Common myeloid progenitor, CD34-positive (primary cell): ENCODE data around the gene MINK1.

ENCODE experiments used
- CTCF ChIA-PET: fragments of 350-600 bp; sonication (Branson Sonifier 250); formaldehyde crosslinking; loops from one replicate; lab custom pipeline; 2021; ENCODE audit warnings: antibody characterized with exemption; lab: Charles Lee
- POLR2A ChIA-PET: fragments of 350-600 bp; sonication (Branson Sonifier 250); formaldehyde crosslinking; loops from one replicate; lab custom pipeline; 2021; ENCODE audit warnings: antibody characterized with exemption; lab: Charles Lee
- DNase-seq, 3 donors: peaks; one replicate each; pipeline versions ENCODE4 v3.0.0 to v3.0.0-alpha.2; 2013
- H3K27ac ChIP-seq, 2 experiments: 1 replicate in 1 of 2; 2 replicates in 1 of 2; pipeline ENCODE4 v1.7.0; 2013; ENCODE audit warnings: inconsistent platforms in 2 of 2, low read length in 2 of 2, mild to moderate bottlenecking in 2 of 2, low read depth in 1 of 2, moderate library complexity in 1 of 2; ENCODE audit not compliant: severe bottlenecking in 2 of 2, insufficient read depth in 1 of 2, poor library complexity in 1 of 2
- H3K27me3 ChIP-seq, 5 experiments: replicated peaks in 2 of 5; 1 replicate in 3 of 5; 2 replicates in 2 of 5; pipeline versions ENCODE4 v1.6.1 to v1.7.0; 2013; ENCODE audit warnings: low read length in 4 of 5, mild to moderate bottlenecking in 2 of 5, moderate library complexity in 2 of 5, inconsistent platforms in 1 of 5; ENCODE audit not compliant: insufficient read depth in 5 of 5, control insufficient read depth in 4 of 5
- H3K36me3 ChIP-seq, 4 experiments: 1 replicate in 2 of 4; 2 replicates in 2 of 4; pipeline versions ENCODE4 v1.6.1 to v1.7.0; 2013; ENCODE audit warnings: low read length in 3 of 4, control low read depth in 1 of 4, mild to moderate bottlenecking in 1 of 4; ENCODE audit not compliant: control insufficient read depth in 4 of 4, insufficient read depth in 4 of 4
- H3K4me1 ChIP-seq, 4 experiments: 1 replicate in 3 of 4; 2 replicates in 1 of 4; pipeline versions ENCODE4 v1.6.1 to v1.7.1; 2013; ENCODE audit warnings: low read length in 3 of 4, mild to moderate bottlenecking in 3 of 4, control low read depth in 1 of 4, inconsistent platforms in 1 of 4, moderate library complexity in 1 of 4; ENCODE audit not compliant: control insufficient read depth in 4 of 4, insufficient read depth in 4 of 4; ENCODE audit errors: control extremely low read depth in 1 of 4
- H3K4me3 ChIP-seq, 7 experiments: 1 replicate in 4 of 7; 2 replicates in 3 of 7; pipeline versions ENCODE4 v1.5.1 to v1.7.0; 2013; ENCODE audit warnings: mild to moderate bottlenecking in 7 of 7, low read length in 6 of 7, moderate library complexity in 6 of 7, inconsistent platforms in 2 of 7, low read depth in 2 of 7, control low read depth in 1 of 7; ENCODE audit not compliant: insufficient read depth in 4 of 7, control insufficient read depth in 1 of 7; ENCODE audit errors: extremely low read depth in 1 of 7
- H3K9me3 ChIP-seq, 5 experiments: 1 replicate in 4 of 5; 2 replicates in 1 of 5; pipeline versions ENCODE4 v1.6.1 to v1.7.1; 2013; ENCODE audit warnings: low read length in 4 of 5, mild to moderate bottlenecking in 2 of 5, inconsistent platforms in 1 of 5, low read depth in 1 of 5, moderate library complexity in 1 of 5; ENCODE audit not compliant: control insufficient read depth in 4 of 5, insufficient read depth in 2 of 5; ENCODE audit errors: control extremely low read depth in 1 of 5
- WGBS: methylation state at CpG from one replicate; pipeline ENCODE4 v1.1.5; 2013; ENCODE audit not compliant: insufficient coverage; 5-methylcytosine and 5-hydroxymethylcytosine counted together

Gene MINK1

GRCh38 chr17:4810696-4811290 lies 22.3 kb upstream of the MINK1 start:
- Histone ChIP-seq H3K27ac (no peak overlapping the region), H3K36me3 (no peaks in the 10 kb centered on the region), H3K27me3 (peaks cover 2 to 13% (median 6%) of the 10 kb centered on the region in 5 experiments), H3K4me3 (no peak overlapping the region), H3K9me3 (no peaks in the 10 kb centered on the region), H3K4me1 (peaks cover 0 to 13% (median 9%) of the 10 kb centered on the region in 4 experiments)
- 58% methylated on average over 13 of the region's 13 CpGs for WGBS
- DNase-seq, result peak in 2 of 3 donors; percentile 63 to 72
- ChIA-PET POLR2A (interaction anchor here (1.3 kb wide), 1 partner anchor 70 kb away, joined by 6 read pairs; no protein-coding TSS in a partner anchor), CTCF (interaction anchor here (1.2 kb wide), 1 partner anchor 70 kb away, joined by 3 read pairs; no protein-coding TSS in a partner anchor)

- no peak overlapping the region for H3K27ac ChIP-seq
- H3K4me1 ChIP-seq, result peaks cover 0 to 9% (median 6%) of the 10 kb centered on the region in 4 experiments
- peaks cover 0 to 11% (median 5%) of the 10 kb centered on the region in 5 experiments for H3K27me3 ChIP-seq
- no peak for DNase-seq
- no peaks in the 10 kb centered on the region for H3K9me3 ChIP-seq
- 94% methylated on average over 12 of the region's 12 CpGs for WGBS
- POLR2A ChIA-PET, result no interaction called here
- no peaks in the 10 kb centered on the region for H3K36me3 ChIP-seq
- CTCF ChIA-PET, result no interaction called here
- H3K4me3 ChIP-seq, result no peak overlapping the region
Measured at GRCh38 chr17:4811471-4811870, 21.7 kb upstream of the MINK1 start.

- POLR2A ChIA-PET, result no interaction called here
Measured at GRCh38 chr17:4812690-4813089, 20.4 kb upstream of the MINK1 start.

GRCh38 chr17:4815043-4815675 lies 18.0 kb upstream of the MINK1 start:
- 92% methylated on average over 7 of the region's 7 CpGs for WGBS
- Histone ChIP-seq H3K9me3 (no peaks in the 10 kb centered on the region), H3K4me3 (no peak overlapping the region), H3K27me3 (peaks cover 0 to 2% (median 0%) of the 10 kb centered on the region in 5 experiments), H3K27ac (no peak overlapping the region), H3K4me1 (peaks cover 0 to 4% (median 1%) of the 10 kb centered on the region in 4 experiments), H3K36me3 (no peaks in the 10 kb centered on the region)
- POLR2A ChIA-PET, result no interaction called here
- CTCF ChIA-PET, result interaction anchor here (0.8 to 1.0 kb wide), 2 partner anchors 59 to 73 kb away, joined by 3 read pairs; no protein-coding TSS in a partner anchor
- DNase-seq, result no peak

More at GRCh38 chr17:4812690-4813089, 20.4 kb upstream of the MINK1 start:
- Histone ChIP-seq H3K36me3 (no peaks in the 10 kb centered on the region), H3K27ac (no peak overlapping the region), H3K4me3 (no peak overlapping the region), H3K4me1 (peaks cover 0 to 5% (median 1%) of the 10 kb centered on the region in 4 experiments), H3K27me3 (peaks cover 0 to 8% (median 3%) of the 10 kb centered on the region in 5 experiments), H3K9me3 (no peaks in the 10 kb centered on the region)
- CTCF ChIA-PET, result no interaction called here
- 100% methylated on average over 4 of the region's 7 CpGs for WGBS
- DNase-seq, result no peak

GRCh38 chr17:4816826-4817225 lies 16.3 kb upstream of the MINK1 start:
- CTCF ChIA-PET, result no interaction called here
- Histone ChIP-seq H3K27ac (no peak overlapping the region), H3K4me3 (no peak overlapping the region), H3K4me1 (no peaks in the 10 kb centered on the region), H3K27me3 (peaks cover 0 to 2% (median 0%) of the 10 kb centered on the region in 5 experiments), H3K36me3 (no peaks in the 10 kb centered on the region), H3K9me3 (no peaks in the 10 kb centered on the region)
- POLR2A ChIA-PET, result no interaction called here
- WGBS, result 97% methylated on average over 8 of the region's 13 CpGs
- no peak for DNase-seq

- Histone ChIP-seq H3K4me1 (no peaks in the 10 kb centered on the region), H3K9me3 (no peaks in the 10 kb centered on the region), H3K27ac (no peak overlapping the region), H3K27me3 (peaks cover 0 to 2% (median 0%) of the 10 kb centered on the region in 5 experiments), H3K36me3 (no peaks in the 10 kb centered on the region), H3K4me3 (no peak overlapping the region)
- WGBS, result 92% methylated on average over 8 of the region's 12 CpGs
- CTCF ChIA-PET, result no interaction called here
- POLR2A ChIA-PET, result no interaction called here
- DNase-seq, result no peak
Measured at GRCh38 chr17:4818276-4818675, 14.9 kb upstream of the MINK1 start.

GRCh38 chr17:4822835-4823234 lies 10.3 kb upstream of the MINK1 start:
- POLR2A ChIA-PET, result no interaction called here

More at GRCh38 chr17:4822835-4823234, 10.3 kb upstream of the MINK1 start:
- Histone ChIP-seq H3K36me3 (no peaks in the 10 kb centered on the region), H3K27me3 (peaks cover 0 to 2% (median 0%) of the 10 kb centered on the region in 5 experiments), H3K4me1 (no peaks in the 10 kb centered on the region), H3K9me3 (no peaks in the 10 kb centered on the region), H3K27ac (no peak overlapping the region), H3K4me3 (no peak overlapping the region)
- CTCF ChIA-PET, result interaction anchor here (1.3 kb wide), 1 partner anchor 18 kb away, joined by 3 read pairs; no protein-coding TSS in a partner anchor
- 100% methylated on average over 1 of the region's 3 CpGs for WGBS
- DNase-seq, result no peak
